HG02763 (cell line): Measurements from ENCODE around the gene DNAJC7.
A peak's percentile ranks its signal among the peaks of the same experiment; 100 is the strongest.

Source experiments
- ATAC-seq: cut with Tn5 transposase; IDR thresholded peaks from one replicate; pipeline ENCODE4 v1.9.1; 2021; ENCODE audit warnings: mild to moderate bottlenecking, moderate library complexity; ENCODE audit not compliant: unreplicated experiment

Gene DNAJC7

DNA sequence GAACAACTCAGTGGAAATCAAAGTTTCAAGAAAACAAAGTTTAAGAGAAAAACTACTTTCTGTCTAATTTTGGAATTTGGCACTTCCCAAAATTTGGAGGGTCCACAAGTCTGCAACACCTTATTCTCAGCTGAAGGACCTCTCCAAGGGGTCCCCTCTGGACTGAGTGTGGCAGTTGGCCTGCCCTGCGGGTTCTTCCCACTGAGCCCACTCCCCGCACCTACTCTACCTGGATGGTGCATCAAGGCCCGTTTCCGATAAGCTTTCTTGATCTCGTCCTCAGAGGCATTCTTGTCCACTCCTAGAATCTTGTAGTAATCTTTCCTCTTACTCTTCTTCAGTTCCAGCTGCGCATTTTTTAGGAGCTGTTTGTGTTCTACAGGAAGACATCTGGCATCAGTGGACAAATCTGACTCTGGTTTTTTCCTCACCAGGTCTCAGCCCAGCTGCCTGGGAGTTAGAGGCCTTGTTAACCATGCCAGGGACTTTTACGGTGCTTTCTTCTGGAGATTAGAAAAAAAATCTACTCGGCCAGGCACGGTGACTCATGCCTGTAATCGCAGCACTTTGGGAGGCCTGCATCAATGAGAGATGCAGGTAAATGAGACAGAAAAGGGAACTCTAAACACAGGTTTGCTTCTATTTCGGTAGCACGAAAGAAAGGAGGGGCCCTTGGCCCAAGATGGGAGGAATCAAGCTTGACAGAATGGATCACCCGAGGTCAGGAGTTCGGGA is 35.0 kb downstream of the DNAJC7 start:
- ATAC-seq, result no peak

DNA sequence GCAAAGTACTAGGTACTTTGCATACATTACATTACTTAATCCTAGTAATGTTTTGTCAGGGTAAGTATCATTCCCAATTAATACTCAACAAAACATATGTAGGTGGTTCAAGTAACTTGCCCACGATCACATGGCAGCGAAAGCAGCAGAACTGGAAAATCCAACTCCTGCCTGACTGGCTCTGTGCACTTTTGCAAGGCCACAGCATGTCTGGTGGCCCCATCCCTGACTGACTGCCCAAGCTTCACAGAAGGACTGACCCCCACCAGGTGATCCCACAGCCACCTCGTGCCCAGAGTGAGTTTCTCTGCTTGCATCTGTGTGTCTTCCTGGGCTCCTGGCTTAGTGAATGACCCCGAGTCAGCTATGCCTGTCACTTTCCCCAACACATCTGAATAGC is 39.2 kb downstream of the DNAJC7 start:
- ATAC-seq, result no peak

DNA sequence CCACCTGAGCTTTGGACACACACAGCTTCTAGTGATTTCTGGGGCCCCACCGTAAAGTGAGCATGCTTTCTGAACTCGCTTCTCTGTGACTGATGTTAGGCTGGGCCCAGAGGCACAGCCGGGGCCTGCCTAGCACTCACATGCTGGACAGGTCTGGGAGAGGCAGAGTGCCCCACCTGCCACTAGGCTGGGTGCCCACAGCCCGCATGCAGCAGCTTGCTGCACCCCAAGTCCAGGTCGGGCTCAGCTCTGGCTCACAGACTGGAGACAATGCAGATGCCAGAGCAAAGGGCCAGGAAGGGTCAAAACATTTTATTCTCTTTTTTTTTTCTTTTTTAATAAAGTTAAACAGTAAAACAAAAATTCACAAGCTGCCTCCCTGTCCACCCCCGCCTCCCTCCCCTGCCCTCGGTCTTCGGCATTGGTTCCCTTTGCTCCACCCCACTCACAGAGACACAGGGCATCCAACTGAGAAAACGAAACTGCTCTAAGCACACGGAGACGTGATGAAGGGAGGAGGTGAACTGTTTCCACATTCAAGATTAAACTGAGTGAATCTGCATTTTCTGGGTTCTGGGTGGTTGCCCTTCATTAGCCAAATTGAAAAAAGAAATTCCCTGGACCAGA is 41.0 kb downstream of the DNAJC7 start:
- no peak for ATAC-seq

DNA sequence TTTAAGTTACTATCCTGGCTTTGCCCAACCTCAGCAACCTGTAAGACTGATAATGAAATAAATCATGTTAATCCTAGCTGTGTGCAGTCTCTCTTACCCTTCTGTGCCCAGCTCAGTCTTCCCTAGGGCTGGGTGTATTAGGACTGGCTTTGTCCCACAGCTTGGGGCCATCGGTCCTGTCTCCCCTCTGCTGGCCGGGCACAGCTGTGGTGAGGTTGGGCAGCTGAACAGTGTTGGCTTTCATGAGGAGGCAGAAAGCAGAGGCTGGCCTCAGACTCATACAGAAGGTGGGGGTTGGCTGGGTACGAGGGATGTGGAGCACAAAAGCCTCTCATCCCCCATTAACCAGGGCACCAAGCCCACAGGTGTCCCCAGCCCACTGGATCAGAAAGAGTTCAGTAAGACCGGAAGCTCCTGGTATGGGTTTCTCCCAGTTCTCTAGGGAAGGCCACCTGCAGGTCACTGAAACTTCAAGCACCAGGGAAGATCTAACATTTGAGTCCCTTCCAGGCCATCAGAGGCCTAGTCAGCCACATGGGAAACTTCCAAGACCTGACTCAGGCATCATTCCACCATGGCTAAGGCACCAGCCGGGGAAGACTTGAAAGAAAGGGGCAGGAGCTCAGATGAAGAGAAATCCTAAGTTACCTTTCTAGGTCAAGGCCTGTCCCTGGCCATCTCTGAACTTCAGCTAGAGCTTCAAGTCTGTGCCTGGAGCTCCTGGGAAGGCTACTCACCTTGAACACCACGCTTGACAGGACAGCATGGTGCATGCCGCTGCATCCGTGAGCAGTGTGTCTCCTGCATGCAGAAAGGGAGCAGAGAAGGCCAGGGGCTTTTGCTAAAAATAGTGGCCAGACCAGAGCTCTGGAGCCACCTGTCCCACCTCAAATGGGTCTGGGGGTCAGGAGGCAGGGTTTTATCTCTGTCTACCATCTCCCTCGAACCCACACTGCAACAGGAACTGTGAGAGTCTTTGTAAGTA is 41.8 kb downstream of the DNAJC7 start:
- no peak for ATAC-seq

DNA sequence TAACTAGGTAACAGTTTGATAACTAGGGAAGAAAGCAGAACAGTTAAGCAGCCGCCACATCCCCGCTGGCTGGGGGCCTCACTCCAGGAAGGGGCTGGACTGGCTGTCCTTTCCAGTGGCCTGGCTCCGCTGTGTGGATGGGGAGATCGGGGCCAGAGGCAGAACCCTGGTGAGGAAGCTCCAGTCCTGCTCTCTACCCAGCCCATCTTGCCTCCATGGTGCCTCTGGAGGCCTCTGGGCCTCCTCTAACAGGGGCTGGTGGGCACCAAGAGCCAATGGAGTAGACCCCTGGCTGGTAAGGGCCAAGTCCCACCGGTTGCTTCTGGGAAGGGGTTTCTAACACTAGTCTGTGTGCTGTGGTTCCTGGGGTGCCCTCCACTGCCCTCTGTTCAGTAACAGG is 42.6 kb downstream of the DNAJC7 start:
- no peak for ATAC-seq

DNA sequence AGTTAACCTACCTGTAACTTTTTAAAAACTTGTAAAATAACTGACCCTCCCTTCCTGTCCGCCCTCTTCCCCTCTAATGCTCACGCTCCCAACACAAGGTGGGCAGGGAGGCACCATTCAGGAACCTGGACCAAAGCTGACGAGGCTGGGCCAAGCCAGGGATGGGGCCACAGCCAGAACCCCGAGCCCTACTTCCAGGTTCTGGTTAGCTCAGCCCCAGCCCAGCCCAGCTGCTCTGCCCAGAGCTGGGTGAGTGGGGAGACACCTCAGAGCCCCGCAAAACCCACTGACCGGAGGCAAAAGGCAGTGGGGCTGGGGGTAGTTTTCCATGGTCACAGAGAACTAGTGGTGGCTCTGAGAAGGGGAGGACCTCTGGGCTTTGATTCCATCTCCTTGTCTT is 43.2 kb downstream of the DNAJC7 start:
- no peak for ATAC-seq

DNA sequence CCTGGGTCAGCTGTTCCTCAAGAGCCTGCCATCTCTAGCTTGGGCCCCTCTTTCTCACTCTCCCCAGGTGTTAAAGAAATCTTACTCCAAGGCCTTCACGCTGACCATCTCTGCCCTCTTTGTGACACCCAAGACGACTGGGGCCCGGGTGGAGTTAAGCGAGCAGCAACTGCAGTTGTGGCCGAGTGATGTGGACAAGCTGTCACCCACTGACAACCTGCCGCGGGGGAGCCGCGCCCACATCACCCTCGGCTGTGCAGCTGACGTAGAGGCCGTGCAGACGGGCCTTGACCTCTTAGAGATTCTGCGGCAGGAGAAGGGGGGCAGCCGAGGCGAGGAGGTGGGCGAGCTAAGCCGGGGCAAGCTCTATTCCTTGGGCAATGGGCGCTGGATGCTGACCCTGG is 43.8 kb downstream of the DNAJC7 start:
- ATAC-seq, result no peak

DNA sequence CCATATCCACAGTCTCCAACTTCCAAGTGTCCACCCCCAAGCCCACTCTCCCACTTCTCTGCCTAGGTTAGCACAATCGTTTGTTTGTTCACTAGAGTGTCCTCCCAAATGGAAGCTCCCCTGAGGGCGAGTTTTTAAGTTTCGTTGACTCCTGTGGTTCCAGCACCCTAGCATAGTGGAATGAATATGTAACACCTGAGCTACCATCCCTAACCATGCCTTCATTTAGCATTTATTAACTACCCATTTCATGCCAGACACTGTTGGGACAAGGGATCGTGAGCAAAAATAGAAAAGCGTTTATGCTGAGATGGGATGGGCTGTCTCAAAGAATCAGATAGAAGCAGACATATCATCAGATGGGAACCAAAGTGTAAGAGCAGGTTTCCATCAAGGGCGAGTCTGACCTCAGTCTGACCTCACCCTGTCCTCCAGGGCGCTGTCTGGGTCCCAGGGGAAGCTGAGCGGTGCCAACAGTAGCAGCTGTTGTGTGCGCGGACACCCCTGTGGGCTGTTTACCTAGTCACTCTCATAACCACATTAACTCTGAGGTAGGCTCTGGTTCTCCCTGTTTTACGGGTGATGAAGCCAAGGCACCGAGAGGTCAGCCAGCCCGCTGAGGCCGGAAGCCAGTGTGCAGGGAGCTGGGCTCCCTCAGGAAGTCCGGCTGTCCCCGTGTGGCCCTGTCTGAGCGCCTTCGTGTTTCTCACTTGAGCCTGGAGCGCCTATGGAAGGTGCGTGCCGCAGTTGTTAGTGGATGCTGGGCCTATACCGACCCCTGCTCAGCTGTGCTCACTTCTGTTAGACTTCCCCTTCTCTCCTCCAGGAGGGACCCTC is 44.5 kb downstream of the DNAJC7 start:
- no peak for ATAC-seq

DNA sequence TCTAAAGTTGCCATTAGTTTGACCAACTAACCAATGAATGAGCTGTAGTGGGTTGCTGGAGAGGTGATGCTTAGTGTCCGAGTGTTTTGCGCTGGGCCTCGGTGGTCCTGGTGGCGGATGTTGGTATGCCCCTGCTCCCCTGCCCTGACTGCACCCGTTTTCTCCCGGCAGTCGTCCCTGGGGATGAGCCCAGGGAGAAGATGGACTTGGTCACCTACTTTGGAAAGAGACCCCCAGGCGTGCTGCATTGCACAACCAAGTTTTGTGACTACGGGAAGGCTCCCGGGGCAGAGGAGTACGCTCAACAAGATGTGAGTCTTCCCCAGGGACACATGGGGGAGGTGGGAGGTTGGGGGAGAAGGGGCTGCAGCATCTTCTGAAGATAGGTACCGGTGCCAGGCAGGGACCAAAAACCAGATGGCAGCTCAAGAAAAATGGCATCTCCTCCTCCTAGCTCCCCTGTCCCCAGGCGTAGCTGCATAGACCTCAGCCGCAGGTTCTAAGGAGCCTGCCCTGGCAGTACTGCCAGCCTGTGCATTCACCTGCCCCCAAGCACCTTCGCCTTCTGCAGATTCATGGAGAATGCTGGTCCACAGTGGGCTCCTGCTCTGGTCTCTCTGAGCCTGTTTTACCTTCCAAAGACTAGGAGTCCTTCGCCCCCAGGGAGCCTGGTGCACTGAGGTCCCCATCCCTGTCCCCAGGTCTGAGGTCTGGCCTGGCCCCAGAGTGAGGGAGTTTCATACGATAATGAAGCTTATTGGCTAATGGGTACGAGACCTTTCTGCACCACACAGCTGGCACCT is 45.3 kb downstream of the DNAJC7 start:
- no peak for ATAC-seq

DNA sequence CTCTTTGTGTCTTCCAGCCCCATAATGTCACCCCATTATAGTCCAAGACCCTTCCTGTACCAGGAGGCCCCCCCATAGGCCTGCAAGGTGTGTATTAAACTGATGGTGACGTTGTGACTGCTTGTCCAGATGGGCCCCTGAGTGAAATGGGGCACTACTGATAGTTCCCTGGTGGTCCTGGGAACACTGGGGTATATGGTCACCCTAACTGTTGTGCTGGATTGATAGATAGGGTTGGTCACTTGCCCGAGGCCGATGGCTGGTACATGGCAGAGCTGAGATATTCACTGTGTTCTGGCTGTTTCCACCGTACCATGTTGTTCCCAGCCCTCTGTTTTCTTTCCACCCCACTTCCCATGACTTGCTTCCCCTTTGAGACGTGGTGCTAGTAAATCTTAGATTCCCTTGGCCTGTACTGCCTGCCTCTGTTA is 46.3 kb downstream of the DNAJC7 start:
- ATAC-seq, result no peak

DNA sequence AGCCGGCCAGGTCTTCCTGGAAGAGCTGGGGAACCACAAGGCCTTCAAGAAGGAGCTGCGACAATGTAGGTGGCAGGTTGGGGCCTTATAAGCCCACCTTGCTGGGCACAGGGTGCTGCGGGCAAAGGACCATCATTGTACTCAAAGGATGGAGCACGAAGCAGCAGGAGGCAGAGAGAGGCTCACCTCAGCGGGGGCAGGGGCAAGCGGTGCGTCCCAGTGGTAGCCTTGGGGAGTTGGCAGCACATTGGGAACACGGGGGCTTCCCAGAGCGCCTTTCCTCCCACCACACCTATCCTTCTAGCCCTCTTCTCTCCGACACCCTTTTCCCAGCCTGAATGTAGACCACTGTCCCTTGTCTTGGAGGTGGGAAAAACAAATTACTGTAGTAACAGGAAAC is 48.6 kb downstream of the DNAJC7 start:
- no peak for ATAC-seq

DNA sequence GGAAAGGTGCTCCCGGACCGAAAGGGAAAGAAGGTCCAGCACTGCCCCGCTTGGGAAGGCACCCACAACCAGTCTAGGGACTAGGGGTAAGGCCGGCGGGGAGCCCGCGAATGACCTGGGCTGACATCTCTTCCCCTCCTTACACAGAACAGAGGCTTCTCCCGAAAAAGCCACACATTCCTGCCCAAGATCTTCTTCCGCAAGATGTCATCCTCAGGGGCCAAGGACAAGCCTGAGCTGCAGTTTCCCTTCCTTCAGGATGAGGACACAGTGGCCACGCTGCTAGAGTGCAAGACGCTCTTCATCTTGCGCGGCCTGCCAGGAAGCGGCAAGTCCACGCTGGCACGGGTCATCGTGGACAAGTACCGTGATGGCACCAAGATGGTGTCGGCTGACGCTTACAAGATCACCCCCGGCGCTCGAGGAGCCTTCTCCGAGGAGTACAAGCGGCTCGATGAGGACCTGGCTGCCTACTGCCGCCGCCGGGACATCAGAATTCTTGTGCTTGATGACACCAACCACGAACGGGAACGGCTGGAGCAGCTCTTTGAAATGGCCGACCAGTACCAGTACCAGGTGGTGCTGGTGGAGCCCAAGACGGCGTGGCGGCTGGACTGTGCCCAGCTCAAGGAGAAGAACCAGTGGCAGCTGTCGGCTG is 49.2 kb downstream of the DNAJC7 start:
- ATAC-seq, result no peak

DNA sequence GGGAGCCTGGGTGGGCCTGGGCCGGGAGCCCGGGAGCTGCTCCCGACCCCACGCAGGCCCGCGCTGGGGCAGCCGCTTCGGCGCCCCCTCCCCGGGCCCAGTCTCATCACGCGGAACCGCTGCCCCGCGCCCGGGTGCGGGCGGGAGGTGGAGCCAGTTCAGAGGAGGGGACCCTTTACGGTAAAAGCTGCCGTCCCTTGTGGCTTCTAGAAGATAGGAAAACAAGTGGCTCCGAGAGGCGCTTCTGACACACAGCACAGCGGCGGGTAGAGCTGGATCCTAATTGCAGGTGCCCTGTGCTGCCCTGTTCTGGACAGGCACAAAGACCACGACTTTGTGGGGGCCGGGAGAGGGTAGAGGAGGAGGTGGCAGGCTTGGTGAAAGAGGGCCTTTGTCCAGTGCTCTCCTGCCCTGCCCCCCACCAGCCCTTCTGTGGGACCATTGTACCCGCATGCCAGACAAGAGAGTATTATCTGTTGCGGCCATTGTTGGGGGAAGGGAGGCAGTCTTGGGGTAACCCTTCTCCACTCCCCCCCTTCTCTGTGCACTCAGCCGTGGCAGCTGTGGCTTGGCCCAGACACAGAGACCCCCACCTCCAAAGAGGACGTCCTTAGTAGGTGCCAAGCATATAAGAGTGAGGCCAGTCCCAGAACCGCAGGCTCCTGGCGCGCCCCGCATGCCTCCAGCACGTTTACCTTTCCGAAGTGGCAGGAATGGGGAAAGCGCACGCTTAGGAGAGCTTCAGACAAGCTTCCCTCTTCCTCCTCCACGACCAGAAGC is 49.9 kb downstream of the DNAJC7 start:
- no peak for ATAC-seq

DNA sequence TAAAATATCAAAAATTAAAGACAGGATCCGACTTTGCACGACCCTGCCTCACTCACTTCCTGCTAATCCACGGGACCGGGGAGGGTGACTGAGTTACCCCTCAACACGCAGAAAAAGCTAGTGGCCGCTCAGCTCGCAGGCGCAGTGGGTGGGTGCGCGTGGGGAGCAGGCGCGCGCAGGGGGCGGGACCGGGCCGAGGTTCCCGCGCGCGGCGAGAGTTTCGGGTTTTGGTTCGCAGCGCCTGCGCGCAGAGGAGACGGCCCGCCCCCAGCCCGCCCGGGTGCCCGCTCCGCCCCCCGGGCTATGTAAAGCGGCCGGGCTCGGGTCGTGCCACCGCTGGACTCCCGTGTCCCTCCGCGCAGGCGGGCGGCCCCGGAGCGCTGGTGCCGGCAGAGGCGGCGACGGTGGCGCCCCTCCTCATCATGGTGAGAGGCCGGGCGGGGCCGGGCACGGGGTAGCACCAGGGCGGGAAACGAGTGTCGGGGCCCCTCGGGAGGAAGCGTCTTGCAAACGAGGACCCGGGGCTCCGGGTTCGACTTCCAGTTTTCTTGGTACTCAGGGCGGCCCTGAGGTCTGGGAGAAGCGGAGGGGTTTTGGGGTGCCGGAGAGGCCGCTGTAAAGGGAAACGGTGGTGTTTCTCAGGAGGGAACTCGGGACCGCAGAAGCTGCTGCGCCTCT is 50.6 kb downstream of the DNAJC7 start, which contains the start of gene CNP:
Gene CNP (plus strand): TSS at position 333 of the 678 bp plus-strand sequence. CDS start 90 bp downstream, at position 423.
- peak; percentile 72 for ATAC-seq

DNA sequence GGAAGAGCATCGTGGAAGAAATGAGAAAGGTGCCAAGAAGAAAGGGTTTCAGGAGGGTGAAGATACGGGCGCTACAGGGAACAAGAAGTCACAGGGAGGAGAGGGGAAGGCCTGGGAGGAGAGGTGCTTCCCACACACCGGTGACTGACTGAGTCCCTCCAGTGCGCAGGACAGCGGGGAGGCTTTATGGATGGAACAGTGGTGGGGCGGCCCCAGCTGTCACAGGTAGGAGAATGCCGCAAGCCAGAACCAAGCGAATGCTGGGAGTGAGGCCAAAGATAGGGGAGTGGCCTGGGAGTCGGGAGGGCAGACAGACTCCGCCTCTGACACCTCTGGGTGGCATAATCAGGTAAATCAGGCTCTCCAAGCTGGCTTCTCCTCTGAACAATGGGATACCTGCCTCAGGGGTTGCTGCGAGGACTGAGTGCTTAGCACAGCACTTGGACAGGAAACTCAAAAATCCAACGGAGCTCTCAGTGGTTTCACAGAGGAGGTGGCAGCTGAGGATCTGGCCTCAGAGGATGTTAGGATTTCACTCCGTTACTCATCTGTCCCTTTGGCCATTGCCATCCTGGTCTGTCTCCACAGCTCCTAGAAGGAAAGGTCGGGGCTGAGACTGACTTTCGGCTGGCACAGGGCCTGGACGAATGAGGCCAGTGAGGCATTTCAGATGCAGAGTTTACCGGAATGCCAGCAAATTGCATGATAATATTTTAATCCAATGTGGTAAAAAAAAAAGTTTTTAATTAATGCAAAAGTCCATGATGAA is 51.4 kb downstream of the DNAJC7 start:
- peak; percentile 47 for ATAC-seq

DNA sequence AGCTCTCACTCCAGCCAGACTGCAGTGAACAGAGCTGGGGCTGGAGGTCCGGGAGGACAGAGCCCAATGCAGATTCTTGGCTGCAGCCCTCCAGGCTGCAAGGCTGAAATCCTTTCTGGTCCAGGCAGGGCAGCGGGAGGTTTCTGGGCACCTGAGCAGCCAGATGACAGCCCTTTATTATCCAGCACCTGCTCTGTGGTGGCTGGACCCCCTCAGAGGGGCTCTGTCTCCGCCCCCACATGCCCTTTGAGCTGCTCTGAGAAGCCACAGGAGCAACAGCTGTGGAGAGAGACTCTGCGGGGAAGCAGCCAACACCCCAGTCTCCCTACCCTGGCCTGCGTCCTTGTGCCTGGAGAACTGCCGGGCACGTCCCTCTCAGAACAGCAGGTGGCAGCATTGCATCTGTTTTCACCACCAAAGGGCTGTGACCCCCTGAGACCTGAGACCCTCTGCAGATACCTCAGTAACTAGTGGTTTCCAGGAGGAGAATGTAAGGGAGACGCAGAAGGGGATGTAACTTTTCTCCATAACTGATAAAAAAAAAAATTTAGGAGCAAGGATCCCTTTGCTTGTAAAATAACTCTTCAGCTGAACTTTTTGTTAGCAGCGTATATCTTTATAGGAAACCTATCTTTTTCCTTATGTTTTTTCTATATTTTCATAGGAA is 54.3 kb downstream of the DNAJC7 start:
- ATAC-seq, result no peak

DNA sequence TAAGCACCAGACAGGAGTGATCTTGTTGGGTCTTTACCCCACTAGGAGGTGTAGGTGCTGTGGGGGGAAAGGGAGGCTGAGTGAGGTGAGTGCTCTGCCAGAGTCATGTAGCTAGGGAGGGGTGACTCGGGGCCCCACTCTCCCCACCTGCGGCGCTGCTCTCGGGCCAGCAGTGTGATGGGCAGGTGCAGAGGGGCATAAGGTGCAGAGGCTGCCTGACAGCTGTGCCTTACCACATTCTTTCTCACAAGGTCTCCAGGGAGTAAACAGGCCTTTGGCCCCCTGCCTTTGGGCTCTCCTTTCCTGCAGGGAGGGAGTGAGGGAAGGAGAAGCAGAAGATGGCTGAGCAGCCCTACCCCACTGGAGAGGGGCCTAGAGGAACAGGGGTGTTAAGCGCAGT is 55.1 kb downstream of the DNAJC7 start:
- no peak for ATAC-seq
